Measurements from ENCODE around the gene SUMF1.
"Not testable (repeated sequence)": the region's sequence is repeated elsewhere in the genome, so short reads cannot be mapped to it uniquely, and the experiment has no call there.

SUMF1 gene

DNA sequence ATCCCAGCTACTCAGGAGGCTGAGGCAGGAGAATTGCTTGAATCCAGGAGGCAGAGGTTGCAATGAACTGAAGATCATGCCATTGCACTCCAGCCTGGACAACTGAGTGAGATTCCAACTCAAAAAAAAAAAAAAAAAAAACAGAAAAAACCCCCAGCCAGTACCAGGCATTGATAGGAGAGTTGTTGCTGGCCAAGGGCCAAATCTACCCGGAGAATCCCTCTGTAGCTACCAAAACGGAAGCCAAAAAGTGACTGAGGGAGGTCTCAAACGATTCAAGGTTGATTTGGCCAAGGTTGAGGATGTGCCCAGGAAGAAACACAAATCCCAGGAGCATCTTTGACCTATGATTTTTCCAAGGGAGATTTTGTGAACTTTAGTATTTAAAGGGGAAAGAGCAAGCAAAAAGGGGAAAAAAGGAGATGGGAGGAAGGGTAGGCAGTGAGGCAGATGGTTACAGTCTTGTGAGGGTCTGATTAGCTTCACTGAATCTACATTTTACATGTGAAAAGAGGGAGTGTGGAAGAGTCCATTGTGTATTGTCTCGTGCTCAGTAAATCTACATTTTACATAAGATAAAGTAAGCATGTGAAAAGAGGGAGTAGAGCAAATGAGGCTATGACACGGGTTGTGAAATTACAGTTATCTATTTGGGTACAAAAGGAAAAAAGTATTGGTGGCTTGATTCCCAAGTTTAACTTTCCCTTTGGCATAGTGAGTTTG is 131.1 kb downstream of the SUMF1 start:
- H3K4me3 ChIP-seq (ENCODE audit: low read depth, low read length) = no peak overlapping the region
- no peak for TF ChIP-seq CTCF (IDR thresholded peaks at IDR 0.05; ENCODE audit: control insufficient read depth, extremely low read depth, insufficient read depth)
- DNase-seq (ENCODE audit: low read depth) = no peak

- TF ChIP-seq CTCF (IDR thresholded peaks at IDR 0.05; ENCODE audit: control insufficient read depth, extremely low read depth, insufficient read depth) = peak; percentile 22; the same call in 1 of the 2 replicates
- no peak overlapping the region for H3K4me3 ChIP-seq (ENCODE audit: low read depth, low read length)
- no peak for DNase-seq (ENCODE audit: low read depth)
Observed at GRCh38 chr3:4334548-4334947, 132.5 kb downstream of the SUMF1 start.

DNA sequence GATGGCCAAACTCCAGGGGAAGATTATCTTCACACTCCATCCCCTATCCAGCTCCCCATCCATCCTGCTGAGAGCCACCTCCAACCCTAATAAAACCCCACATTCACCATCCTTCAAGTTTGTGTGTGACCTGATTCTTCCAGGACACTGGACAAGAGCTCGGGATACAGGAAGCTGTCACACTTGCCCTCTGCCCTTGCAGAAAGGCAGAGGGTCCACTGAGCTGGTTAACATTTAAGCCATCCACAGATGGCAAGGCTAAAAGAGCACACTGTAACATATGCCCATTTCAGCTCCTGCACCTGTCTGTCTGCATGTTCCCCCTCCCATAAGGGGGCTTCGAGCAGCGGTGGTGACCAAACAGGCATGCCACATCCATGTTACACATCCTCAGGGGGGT is 134.1 kb downstream of the SUMF1 start:
- no peak overlapping the region for H3K4me3 ChIP-seq (ENCODE audit: low read depth, low read length)
- DNase-seq (ENCODE audit: low read depth) = no peak
- no peak for TF ChIP-seq CTCF (IDR thresholded peaks at IDR 0.05; ENCODE audit: control insufficient read depth, extremely low read depth, insufficient read depth)

DNA sequence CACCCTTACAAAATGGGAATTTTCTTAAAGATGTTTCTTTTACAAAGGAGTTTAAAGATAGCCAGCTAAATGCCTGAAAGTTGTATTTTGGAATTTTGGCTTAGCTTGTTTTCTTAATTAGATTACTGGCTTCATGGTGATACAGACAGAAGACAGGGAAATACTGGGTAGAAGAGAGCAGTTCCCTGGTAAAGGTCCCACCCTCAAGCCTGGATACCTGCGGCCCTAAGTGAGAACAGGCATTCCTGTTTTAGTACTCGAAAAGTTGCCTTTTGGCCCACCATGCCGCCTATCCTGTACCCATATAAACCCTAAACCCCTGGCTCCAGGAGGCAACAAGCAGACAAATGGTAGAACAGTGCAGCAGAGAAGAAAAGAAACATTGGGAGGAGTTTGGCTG is 134.5 kb downstream of the SUMF1 start:
- DNase-seq (ENCODE audit: low read depth) = no peak
- TF ChIP-seq CTCF (IDR thresholded peaks at IDR 0.05; ENCODE audit: control insufficient read depth, extremely low read depth, insufficient read depth) = no peak
- H3K4me3 ChIP-seq (ENCODE audit: low read depth, low read length) = no peak overlapping the region

GRCh38 chr3:4332111-4332510 is 135.0 kb downstream of the SUMF1 start:
- DNase-seq (ENCODE audit: low read depth) = no peak
- no peak overlapping the region for H3K4me3 ChIP-seq (ENCODE audit: low read depth, low read length)

DNA sequence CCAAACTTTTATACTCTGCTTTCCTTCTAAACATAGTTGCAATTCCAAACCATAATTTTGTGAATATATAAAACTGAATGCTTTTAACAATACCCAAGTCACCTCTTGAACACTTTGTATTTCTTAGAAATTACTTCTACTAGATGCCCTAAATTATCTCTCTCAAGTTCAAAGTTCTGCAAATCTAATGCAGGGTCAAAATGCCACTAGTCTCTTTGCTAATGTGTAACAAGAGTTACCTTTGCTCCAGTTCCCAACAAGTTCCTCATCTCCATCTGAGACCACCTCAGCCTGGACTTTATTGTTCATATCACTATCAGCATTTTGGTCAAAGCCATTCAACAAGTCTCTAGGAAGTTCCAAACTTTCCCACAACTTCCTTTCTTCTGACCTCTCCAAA is 137.3 kb downstream of the SUMF1 start:
- not testable (repeated sequence) for DNase-seq (ENCODE audit: low read depth); H3K4me3 ChIP-seq (ENCODE audit: low read depth, low read length)

More at GRCh38 chr3:4332111-4332510, 135.0 kb downstream of the SUMF1 start:
- no peak for TF ChIP-seq CTCF (IDR thresholded peaks at IDR 0.05; ENCODE audit: control insufficient read depth, extremely low read depth, insufficient read depth)

- TF ChIP-seq CTCF (IDR thresholded peaks at IDR 0.05; ENCODE audit: control insufficient read depth, extremely low read depth, insufficient read depth) = no peak
- no peak overlapping the region for H3K4me3 ChIP-seq (ENCODE audit: low read depth, low read length)
- no peak for DNase-seq (ENCODE audit: low read depth)
Observed at GRCh38 chr3:4326868-4327267, 140.2 kb downstream of the SUMF1 start.

All from LNCaP clone FGC (cell line).